AG09309 (cell line): ENCODE data around the gene OLFML3.

ENCODE experiments used
- DNase-seq: peaks from one replicate; pipeline ENCODE4 v3.0.0-alpha.2; 2010; ENCODE audit warnings: low read depth
- H3K4me3 ChIP-seq: 2 replicates; pipeline ENCODE4 v1.5.1; 2011; ENCODE audit warnings: mild to moderate bottlenecking, low read depth, low read length, moderate library complexity; ENCODE audit not compliant: control insufficient read depth
- TF ChIP-seq, protein P1 (sequence below): IDR thresholded peaks from 2 replicates; pipeline ENCODE4 v1.5.1; 2011; ENCODE audit warnings: mild to moderate bottlenecking, low read depth, low read length, inconsistent platforms; ENCODE audit not compliant: insufficient read depth, control insufficient read depth; ENCODE audit errors: missing control alignments

Gene OLFML3

DNA sequence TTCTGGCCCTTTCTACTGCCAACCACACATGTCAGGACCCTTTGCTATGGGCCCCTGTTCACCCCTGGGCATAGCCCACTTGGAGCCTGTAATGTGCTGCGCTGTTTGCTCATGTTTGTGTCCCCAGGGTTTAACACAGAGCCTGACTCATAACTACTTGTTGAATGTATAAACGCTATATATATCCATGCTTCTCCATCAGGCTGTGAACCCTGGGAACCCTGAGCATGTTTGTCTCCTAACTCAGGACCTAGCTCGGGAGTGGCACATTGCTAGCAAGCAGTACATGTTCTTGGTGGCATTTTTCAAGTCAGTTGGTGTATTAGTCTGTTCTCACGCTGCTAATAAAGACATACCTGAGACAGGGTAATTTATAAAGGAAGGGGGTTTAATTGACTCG, 8.0 kb downstream of the OLFML3 start:
- TF ChIP-seq, protein P1, sequence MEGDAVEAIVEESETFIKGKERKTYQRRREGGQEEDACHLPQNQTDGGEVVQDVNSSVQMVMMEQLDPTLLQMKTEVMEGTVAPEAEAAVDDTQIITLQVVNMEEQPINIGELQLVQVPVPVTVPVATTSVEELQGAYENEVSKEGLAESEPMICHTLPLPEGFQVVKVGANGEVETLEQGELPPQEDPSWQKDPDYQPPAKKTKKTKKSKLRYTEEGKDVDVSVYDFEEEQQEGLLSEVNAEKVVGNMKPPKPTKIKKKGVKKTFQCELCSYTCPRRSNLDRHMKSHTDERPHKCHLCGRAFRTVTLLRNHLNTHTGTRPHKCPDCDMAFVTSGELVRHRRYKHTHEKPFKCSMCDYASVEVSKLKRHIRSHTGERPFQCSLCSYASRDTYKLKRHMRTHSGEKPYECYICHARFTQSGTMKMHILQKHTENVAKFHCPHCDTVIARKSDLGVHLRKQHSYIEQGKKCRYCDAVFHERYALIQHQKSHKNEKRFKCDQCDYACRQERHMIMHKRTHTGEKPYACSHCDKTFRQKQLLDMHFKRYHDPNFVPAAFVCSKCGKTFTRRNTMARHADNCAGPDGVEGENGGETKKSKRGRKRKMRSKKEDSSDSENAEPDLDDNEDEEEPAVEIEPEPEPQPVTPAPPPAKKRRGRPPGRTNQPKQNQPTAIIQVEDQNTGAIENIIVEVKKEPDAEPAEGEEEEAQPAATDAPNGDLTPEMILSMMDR, result no peak
- H3K4me3 ChIP-seq, result no peak overlapping the region
- no peak for DNase-seq

DNA sequence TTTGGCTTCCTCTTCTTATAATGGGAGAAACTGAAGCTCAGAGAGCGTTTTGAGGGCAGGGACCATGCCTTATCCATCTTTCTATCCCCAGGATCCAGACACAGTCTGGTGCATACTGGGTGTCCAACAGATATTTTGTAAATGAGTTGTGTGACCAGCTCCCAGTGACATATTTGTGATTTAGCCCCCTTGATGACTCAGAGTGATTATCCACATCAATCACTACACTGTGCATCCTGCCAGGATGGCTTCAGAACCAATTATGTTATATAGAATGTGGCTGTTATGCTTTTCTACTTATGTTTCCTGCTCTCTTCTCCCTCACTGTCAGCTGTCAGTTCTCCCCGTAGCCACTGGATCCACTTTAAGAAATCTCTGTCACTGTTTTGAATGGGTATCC, 11.3 kb downstream of the OLFML3 start:
- no peak for DNase-seq
- H3K4me3 ChIP-seq, result no peak overlapping the region
- TF ChIP-seq, protein P1, result no peak

DNA sequence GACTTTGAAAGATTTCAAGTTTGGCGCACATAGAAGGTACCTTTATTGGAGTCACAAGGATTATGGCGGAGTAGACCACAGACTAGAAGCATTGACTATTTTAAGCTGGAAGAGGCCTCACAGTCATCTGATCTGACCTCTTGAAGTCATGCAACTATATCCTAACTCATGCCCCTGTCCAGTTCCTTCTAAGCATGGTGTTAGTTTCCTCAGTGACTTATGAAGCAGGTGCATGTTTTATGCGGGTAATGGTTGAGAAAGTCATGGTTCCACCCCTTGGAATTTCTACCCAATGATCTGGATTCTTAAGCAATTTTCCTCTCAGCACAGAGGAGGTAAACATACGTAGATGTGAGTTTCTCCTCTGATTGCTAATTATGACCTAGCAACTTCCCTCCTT, 11.7 kb downstream of the OLFML3 start:
- H3K4me3 ChIP-seq, result no peak overlapping the region
- DNase-seq, result no peak
- TF ChIP-seq, protein P1, result no peak

DNA sequence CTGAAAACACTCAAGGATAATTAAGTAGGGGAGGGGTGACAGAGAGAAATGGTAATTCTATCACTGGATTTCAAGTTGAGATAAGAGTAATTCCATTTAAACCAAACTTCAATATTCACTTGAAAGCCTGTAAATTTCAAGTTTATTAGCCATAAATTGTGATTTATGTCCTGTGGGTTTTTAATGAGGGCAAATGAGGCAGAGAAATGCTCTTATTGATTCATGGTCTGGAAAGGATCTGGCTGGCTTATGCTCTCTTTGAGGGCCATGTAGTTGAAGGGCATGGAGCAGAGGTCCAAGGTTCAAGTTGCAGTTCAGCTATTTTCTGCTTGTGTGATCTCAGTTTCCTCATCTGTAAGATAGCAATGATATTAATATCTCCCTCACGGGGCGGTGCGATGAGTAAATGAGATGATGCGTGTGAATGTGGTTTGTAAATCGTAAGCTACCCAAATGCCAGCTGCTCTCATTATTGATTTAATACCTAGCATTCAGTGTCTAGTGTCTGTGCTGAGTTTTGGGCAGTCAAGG, 12.3 kb downstream of the OLFML3 start:
- TF ChIP-seq, protein P1, result no peak
- H3K4me3 ChIP-seq, result no peak overlapping the region
- no peak for DNase-seq

DNA sequence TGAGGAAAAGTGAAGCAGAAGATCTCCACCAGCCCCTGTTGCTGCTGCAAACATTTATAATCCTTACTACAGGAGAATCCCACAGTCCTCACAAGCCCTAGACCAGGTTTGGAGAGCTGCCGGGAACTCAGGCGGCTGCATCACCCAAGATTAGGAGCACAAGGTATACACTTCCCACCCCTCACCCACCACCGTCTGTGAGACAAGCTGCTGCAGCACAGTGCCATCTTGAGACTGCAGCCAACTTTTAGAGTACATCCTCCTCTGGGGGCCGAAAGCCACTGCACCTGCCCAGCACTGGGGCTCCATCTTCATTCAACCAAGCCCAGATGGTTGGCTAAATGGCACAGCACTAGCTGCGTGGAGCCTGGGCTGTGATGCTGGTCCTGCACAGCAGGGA, 13.8 kb downstream of the OLFML3 start:
- TF ChIP-seq, protein P1, result no peak
- no peak for DNase-seq
- no peak overlapping the region for H3K4me3 ChIP-seq

DNA sequence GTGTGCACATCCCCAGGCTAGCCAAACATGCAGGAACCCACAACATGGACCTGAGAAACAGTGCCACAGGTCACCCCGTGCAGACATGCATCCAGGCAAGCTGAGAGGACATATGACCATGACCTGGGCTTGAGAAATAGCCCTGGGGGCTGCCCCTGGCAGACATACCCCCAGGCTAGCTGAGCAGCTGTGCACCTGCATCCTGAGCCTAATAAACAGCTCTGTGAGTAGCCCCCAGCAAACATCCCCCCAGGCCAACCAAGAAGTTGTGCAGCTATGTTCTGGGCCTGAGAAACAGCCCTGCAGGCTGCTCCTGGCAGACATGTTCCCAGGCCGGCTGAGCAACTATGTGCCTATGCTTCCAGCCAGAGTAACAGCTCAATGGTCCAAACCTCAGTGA, 14.5 kb downstream of the OLFML3 start:
- TF ChIP-seq, protein P1, result no peak
- no peak overlapping the region for H3K4me3 ChIP-seq
- no peak for DNase-seq

DNA sequence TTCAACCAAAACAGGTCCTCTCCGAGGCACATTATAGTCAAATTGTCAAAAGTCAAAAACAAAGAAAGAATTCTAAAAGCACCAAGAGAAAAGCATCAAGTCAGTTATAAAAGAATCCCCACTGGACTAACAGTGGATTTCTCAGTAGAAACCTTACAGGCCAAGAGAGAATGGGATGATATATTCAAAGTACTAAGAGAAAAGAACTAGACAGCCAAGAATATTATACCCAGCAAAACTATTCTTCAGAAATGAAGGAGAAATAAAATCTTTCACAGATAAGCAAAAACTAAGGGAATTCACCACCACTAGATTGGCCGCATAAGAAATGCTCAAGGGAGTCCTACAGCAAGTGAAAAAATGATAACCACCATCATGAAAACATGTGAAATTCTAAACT, 16.1 kb downstream of the OLFML3 start:
- DNase-seq, result no peak
- no peak overlapping the region for H3K4me3 ChIP-seq
- TF ChIP-seq, protein P1, result no peak
